Hypothalamus (tissue), 51 donors: Measurements from ENCODE around the gene PDE6H.

ENCODE experiments used
- DNase-seq, 51 donors: peaks; one replicate each; lab custom pipeline; 2025; lab: John Stamatoyannopoulos, UW

PDE6H gene

DNA sequence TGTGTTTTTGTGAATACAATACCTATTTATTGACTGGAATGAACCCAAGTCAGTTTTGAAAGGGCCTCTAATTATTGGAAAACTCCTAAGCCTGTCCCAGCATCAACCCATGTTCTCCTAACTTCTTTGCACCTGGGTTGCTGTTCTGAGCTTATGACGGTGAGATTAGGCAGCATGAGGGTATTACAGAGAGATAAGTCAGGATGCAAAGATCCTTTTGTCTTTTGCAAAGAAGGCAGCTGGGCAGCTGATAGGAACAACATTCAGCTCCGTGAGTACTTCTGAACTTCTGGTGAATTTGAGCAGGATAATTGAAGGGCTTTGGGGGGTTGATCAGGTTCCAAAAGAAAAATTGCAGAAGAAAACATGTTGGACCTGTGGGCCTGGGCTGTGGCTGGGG is at the start of gene PDE6H:
Gene PDE6H (plus strand): TSS at position 227 of the 400 bp plus-strand sequence. CDS start 4,971 bp downstream, outside the sequence.
- no peak for DNase-seq

DNA sequence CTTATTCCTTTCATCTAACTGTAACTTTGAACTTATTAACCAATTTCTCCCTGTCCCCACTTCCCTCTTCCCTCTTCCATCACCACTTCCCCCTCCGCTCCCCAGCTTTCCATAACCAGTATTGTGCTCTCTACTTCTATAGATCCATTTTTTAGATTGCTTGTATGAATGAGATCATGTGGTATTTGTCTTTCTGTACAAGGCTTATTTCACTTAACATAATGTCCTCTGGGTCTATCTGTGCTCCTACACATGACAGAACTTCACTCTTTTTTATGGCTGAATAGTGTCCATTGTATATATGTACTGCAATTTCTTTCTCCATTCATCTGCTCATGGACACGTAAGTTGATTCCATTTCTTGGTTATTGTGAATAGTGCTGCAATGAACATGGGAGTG is 48.9 kb upstream of the PDE6H start:
- no peak for DNase-seq

- DNase-seq, result no peak
Observed at GRCh38 chr12:14924541-14924940, 48.3 kb upstream of the PDE6H start.

- DNase-seq, result no peak
Observed at GRCh38 chr12:14927267-14927666, 45.6 kb upstream of the PDE6H start.

GRCh38 chr12:14928931-14929330 is 43.9 kb upstream of the PDE6H start:
- no peak for DNase-seq

DNA sequence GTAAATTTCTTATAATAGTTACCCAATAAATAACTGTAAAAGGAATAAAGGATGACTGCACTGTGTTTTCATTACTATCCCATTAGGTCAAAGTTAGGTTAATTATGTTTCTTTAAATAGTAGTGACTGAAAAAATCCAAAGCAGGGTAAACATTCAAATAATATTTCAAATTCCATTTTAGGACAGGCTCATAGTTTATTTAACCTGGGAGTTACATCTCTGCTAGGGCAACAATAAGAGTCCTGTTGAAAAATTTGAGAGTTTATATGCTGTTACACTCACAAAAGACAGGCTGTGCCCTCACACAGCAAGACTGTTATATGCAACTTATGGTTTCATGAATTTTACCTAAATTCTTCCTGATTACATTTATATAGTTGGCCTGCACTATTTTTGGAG is 42.5 kb upstream of the PDE6H start:
- DNase-seq, result no peak

DNA sequence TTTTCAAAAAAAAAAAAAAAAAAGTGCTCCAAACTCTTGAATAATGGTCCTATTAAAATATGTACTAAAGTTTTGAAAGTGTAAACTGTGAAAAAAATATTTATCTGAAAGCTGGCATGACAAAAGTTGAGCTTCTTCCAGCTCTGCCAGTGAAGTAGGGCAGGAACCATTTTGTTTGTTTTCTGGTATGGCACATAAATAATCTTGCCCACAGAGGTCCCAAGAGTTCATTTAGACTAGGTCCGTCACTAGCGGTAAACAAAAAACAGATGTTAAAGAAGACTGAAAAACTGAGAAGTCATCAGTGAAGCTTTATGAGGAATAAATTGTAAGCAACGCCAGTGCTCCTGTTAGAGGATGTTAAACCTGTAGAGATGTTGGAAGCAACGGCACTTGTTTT is 41.5 kb upstream of the PDE6H start:
- DNase-seq, result no peak

GRCh38 chr12:14931791-14932560 is 40.9 kb upstream of the PDE6H start:
- no peak for DNase-seq

DNA sequence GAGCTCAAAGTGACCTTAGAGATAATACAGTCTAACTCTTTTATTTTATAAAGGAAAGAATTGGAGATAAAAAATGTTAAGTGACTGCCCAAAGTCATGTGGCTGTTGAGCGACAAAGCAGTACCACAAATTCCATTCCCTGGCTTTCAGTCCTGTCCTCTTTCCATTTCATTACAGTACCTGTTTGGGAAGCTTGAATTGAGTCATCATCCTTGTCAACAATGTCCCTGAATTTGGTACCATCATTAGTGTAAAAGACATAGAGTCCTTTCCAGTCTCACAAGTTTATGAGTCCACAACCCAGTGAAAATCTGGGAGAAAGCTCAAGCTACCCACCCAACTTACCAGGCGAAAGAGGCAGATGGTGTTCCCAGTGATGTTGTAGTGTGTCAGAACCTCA is 38.3 kb upstream of the PDE6H start:
- no peak for DNase-seq

DNA sequence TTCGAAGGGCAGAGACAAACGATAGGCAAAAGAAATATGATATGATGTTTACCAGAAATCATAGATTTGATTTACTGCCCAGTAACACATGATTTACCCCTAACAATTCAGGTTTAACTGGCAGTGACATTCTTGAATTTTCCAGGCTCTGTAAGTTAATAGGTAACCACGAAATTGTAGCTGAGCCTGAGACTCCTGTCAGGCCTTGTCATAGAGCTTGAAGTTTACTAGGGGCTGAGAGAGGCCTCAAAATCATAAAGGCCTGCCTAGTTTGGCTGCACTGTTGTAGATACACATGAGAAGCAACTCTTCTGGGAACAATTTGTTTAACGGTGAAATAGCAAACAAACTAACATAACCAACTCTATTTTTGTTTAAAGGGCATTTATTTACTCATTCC is 37.8 kb upstream of the PDE6H start:
- DNase-seq, result no peak

DNA sequence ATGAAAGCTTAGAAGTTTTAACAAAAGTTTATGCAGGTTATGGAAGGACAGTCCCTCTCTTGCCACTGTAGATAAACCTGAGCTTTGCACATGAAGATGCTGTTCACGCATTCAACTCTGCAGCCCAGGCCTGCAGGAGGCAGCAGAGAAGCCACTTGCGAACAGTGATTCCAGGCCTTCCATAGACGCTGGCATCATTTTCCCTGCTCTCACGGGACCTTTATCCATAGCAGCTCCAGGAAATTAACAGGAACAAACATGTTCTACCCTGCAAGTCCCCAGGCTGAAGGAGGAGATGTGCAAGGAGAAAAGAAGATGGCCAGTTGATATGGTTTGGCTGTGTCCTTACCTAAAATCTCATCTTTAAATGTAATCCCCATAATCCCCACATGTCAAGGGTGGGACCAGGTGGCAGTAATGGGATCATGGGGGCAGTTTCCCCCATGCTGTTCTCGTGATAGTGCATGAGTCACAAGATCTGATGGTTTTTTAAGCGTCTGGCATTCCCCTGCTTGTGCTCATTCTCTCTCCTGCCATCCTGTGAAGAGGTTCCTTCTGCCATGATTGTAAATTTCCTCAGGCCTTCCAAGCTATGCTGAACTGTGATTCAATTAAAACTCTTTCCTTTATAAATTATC is 36.5 kb upstream of the PDE6H start:
- no peak for DNase-seq

DNA sequence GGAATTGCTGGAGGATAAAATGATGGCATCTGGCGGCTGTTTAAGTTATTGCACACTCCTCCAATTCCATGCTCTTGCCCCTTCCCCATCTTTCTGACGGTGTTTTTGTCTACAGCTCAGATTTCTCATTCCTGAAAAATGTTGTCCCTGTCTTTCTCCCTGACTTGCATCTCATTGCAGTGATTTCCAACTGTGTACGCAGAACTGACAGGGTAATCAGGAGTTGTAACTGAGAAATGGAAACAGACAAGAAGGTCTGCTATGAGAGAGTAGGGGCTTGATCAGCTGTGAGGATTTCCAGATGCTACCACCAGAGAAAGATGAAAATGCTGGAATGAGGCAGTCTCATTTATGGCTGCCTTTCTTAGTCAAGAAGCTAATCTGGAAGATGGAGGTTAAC is 35.8 kb upstream of the PDE6H start:
- DNase-seq, result no peak

DNA sequence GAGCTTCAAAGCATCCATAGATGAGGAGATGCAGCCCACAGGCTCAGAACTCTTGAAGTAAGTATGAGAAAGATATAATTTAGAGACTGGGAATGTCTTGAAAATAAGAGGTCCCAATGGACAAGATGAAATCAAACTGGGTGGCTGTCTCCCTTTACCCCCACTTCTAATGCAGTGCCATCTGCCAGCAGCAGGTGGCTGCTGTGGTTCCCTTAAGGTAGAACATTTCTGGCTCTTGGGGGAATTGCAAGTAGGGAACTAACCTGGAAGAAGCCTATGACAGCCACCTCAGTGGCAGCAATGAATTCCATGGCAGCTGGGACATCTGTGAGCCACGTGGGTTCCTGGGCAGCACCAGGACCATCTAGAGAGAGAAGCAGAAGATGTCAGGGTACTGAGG is 35.2 kb upstream of the PDE6H start:
- no peak for DNase-seq

- DNase-seq, result no peak
Observed at GRCh38 chr12:14938301-14938700, 34.5 kb upstream of the PDE6H start, which contains the start of gene ERP27. Gene ERP27, minus strand, starts transcription at chr12:14938537. Its CDS starts 29 bp downstream, at chr12:14938508.

- DNase-seq, result no peak
Observed at GRCh38 chr12:14941369-14941768, 31.5 kb upstream of the PDE6H start.

- no peak for DNase-seq
Observed at GRCh38 chr12:14942196-14942931, 30.5 kb upstream of the PDE6H start.

DNA sequence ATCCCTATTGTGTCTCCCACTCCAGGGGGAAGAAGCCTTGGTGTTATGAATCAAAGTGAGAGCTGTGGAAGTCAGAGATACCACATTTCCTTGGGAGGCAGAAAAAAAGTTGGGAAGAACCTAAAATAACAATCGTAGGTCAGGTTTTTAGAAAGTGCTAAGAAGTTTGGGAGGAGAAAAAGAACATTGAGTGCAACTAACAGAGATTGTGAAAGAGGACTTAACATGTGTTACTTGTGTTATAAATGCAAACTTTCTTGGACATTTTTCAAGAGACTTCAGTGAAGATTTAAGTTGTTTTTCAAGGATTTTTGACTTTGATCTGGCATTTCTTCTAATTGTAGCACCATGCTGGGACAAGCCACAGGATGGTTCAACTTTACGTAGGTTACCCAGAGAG is 26.7 kb upstream of the PDE6H start:
- DNase-seq, result no peak

GRCh38 chr12:14946861-14947260 is 26.0 kb upstream of the PDE6H start:
- DNase-seq, result no peak

GRCh38 chr12:14948672-14949071 is 24.2 kb upstream of the PDE6H start:
- peak in 1 of 51 donors; percentile 57 for DNase-seq

GRCh38 chr12:14949631-14950030 is 23.2 kb upstream of the PDE6H start:
- DNase-seq, result no peak

DNA sequence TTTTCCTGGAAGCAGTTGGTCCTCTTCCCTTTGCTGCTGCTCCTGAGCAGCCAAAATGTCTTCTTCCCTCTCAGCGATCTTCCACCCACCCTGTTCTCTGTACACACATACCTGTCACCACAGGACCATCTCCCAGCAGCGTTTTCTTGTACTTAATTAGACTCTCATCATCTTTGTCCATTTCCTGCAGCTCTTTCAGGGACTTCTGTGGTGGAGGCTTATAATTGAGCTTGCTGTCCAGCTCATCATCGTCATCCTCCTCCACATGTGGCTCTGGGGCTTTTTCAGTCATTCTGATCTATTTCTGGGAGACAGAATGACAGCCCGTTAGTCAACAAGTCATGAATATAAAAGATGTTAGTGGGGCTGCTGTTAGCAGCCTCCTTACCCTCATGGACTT is 22.4 kb upstream of the PDE6H start:
- no peak for DNase-seq
